Transverse colon (tissue), 4 donors: Measurements from ENCODE around the gene SLC16A3. TPM values are rescaled to one million over a fixed set of nuclear protein-coding genes. Genes with fewer than 3 reads are reported as not detected.
A peak's percentile ranks its signal among the peaks of the same experiment; 100 is the strongest.

Source experiments
- DNase-seq: peaks from one replicate; pipeline ENCODE4 v3.0.0-alpha.2; 2019
- H3K27ac ChIP-seq, 4 donors: fragments of 200-600 bp; sonication (generic); 2 replicates each; pipeline ENCODE4 v1.5.1; 2016 to 2018; ENCODE audit warnings: inconsistent platforms in 4 of 4
- H3K27me3 ChIP-seq: fragments of 200-600 bp; sonication (generic); 2 replicates; pipeline ENCODE4 v1.5.1; 2017; ENCODE audit warnings: inconsistent platforms
- H3K36me3 ChIP-seq, 4 donors: fragments of 200-600 bp; sonication (generic); 2 replicates each; pipeline ENCODE4 v1.5.1; 2017 to 2019; ENCODE audit warnings: inconsistent platforms in 4 of 4
- H3K4me1 ChIP-seq, 4 donors: fragments of 200-600 bp; sonication (generic); 2 replicates each; pipeline ENCODE4 v1.5.1; 2017 to 2020; ENCODE audit warnings: inconsistent platforms in 4 of 4
- H3K4me3 ChIP-seq, 4 donors: fragments of 200-600 bp; sonication (generic); 1 replicate in 1 of 4; 2 replicates in 3 of 4; pipeline versions ENCODE4 v1.5.1 to v1.6.1; 2017 to 2019; ENCODE audit warnings: inconsistent platforms in 4 of 4
- H3K9me3 ChIP-seq, 2 donors: fragments of 200-600 bp; sonication (generic); 2 replicates each; pipeline ENCODE4 v1.5.1; 2017 to 2019; ENCODE audit warnings: inconsistent platforms in 2 of 2
- CTCF ChIP-seq, 5 experiments: fragments of 200-600 bp in 3 of 5; fragments of 450-650 bp in 2 of 5; sonication (generic) in 3 of 5; IDR thresholded peaks; 1 replicate in 2 of 5; 2 replicates in 3 of 5; pipeline ENCODE4 v1.5.1; 2016 to 2017; ENCODE audit warnings: antibody characterized with exemption in 5 of 5, inconsistent platforms in 3 of 5, mild to moderate bottlenecking in 2 of 5, moderate library complexity in 1 of 5
- EP300 ChIP-seq: sonication (generic); formaldehyde crosslinking; IDR thresholded peaks from one replicate; pipeline ENCODE4 v1.6.1; 2017; ENCODE audit warnings: antibody characterized with exemption, low read depth
- POLR2A ChIP-seq: fragments of 450-650 bp; IDR thresholded peaks from one replicate; pipeline ENCODE4 v1.6.1; 2016; ENCODE audit warnings: antibody characterized with exemption, mild to moderate bottlenecking, moderate library complexity
- POLR2AphosphoS5 ChIP-seq, 3 donors: sonication (generic); formaldehyde crosslinking; IDR thresholded peaks; one replicate each; pipeline ENCODE4 v1.6.1; 2016; ENCODE audit warnings: antibody characterized with exemption in 3 of 3
- WGBS, 2 donors: methylation state at CpG; one replicate each; pipeline ENCODE4 v1.1.5; 2018; ENCODE audit warnings: low coverage in 1 of 2; 5-methylcytosine and 5-hydroxymethylcytosine counted together
- in situ Hi-C, 4 donors: fragments of 200-750 bp; cut with MboI; loops; one replicate each; pipeline versions ENCODE4 v1.15.0 to v1.15.1; 2017; ENCODE audit warnings: low sequenced_read_pairs in 3 of 4, low pct_ligation_motif_present in 1 of 4, low pct_unique_long_range_greater_than_20kb in 1 of 4
- intact Hi-C: fragments of 100-400 bp; cut with DNase I; formaldehyde crosslinking; loops from one replicate; pipeline ENCODE4 v1.15.1; 2023; ENCODE audit warnings: low total_unique reads
- total RNA-seq, 4 donors: library from RNA; depleted of rRNA; stranded (reverse); fragments of >200 nt; gene quantifications; one replicate each; pipeline ENCODE4 v1.1.0, GENCODE V29; 2016

Gene SLC16A3
- total RNA-seq, 4 donors from 2014 or later = 11.5 to 105 (median 48.9) TPM

GRCh38 chr17:82269138-82269881 is 40.5 kb downstream of the SLC16A3 start:
- Histone ChIP-seq H3K4me3 (no peak overlapping the region), H3K27me3 (no peaks in the 10 kb centered on the region), H3K36me3 (peaks cover 0 to 21% (median 6%) of the 10 kb centered on the region in 4 donors), H3K27ac (peak overlapping the region; percentile 96 to 100 (median 98)), H3K4me1 (peaks cover 51 to 75% (median 70%) of the 10 kb centered on the region in 4 donors), H3K9me3 (no peaks in the 10 kb centered on the region)
- peak; percentile 64 for DNase-seq
- intact Hi-C loops = no loop called here
- no peak for TF ChIP-seq EP300
- no peak for TF ChIP-seq POLR2A
- TF ChIP-seq POLR2AphosphoS5 (IDR thresholded peaks at IDR 0.05) = peak in 1 of 3 donors; percentile 30
- TF ChIP-seq CTCF (IDR thresholded peaks at IDR 0.05) = no peak
- in situ Hi-C loops = no loop called here
- WGBS, 2 donors = 55 to 60% methylated on average over 2 to 10 of the region's 10 CpGs

- Histone ChIP-seq H3K4me1 (peaks cover 56 to 82% (median 73%) of the 10 kb centered on the region in 4 donors), H3K36me3 (peaks cover 0 to 15% (median 3%) of the 10 kb centered on the region in 4 donors), H3K27me3 (no peaks in the 10 kb centered on the region), H3K4me3 (no peak overlapping the region), H3K9me3 (no peaks in the 10 kb centered on the region), H3K27ac (peak overlapping the region; percentile 96 to 100 (median 98))
- DNase-seq = no peak
- in situ Hi-C loops (no loop called here), intact Hi-C loops (no loop called here)
- TF ChIP-seq CTCF (IDR thresholded peaks at IDR 0.05) (no peak), POLR2A (no peak), EP300 (no peak), POLR2AphosphoS5 (IDR thresholded peaks at IDR 0.05) (no peak)
- 75 to 80% methylated on average over 1 to 13 of the region's 13 CpGs for whole genome bisulfite sequencing, 2 donors
These were observed 41.1 kb downstream of the SLC16A3 start for GRCh38 chr17:82269882-82270500.

GRCh38 chr17:82270651-82271050 is 41.8 kb downstream of the SLC16A3 start:
- Histone ChIP-seq H3K27me3 (no peaks in the 10 kb centered on the region), H3K4me3 (no peak overlapping the region), H3K36me3 (peaks cover 0 to 8% (median 0%) of the 10 kb centered on the region in 4 donors), H3K27ac (peak overlapping the region; percentile 96 to 100 (median 98)), H3K9me3 (no peaks in the 10 kb centered on the region), H3K4me1 (peaks cover 56 to 82% (median 73%) of the 10 kb centered on the region in 4 donors)
- 81 to 90% methylated on average over 6 to 12 of the region's 12 CpGs for WGBS, 2 donors
- in situ Hi-C loops (no loop called here), intact Hi-C loops (no loop called here)
- no peak for TF ChIP-seq POLR2A
- TF ChIP-seq CTCF (IDR thresholded peaks at IDR 0.05) = no peak
- TF ChIP-seq POLR2AphosphoS5 (IDR thresholded peaks at IDR 0.05) = no peak
- no peak for TF ChIP-seq EP300
- DNase-seq = no peak

GRCh38 chr17:82271401-82271800 is 42.6 kb downstream of the SLC16A3 start:
- WGBS, 2 donors = 84% methylated on average over 6 of the region's 6 CpGs; no CpG with 5 or more reads in 1 of the 2 donors
- TF ChIP-seq POLR2A = no peak
- no peak for TF ChIP-seq POLR2AphosphoS5 (IDR thresholded peaks at IDR 0.05)
- no peak for TF ChIP-seq EP300
- TF ChIP-seq CTCF (IDR thresholded peaks at IDR 0.05) = no peak
- no peak for DNase-seq
- Histone ChIP-seq H3K9me3 (no peaks in the 10 kb centered on the region), H3K4me3 (no peak overlapping the region), H3K36me3 (peaks cover 0 to 7% (median 0%) of the 10 kb centered on the region in 4 donors), H3K27me3 (no peaks in the 10 kb centered on the region), H3K4me1 (peaks cover 56 to 74% (median 68%) of the 10 kb centered on the region in 4 donors), H3K27ac (peak overlapping the region; percentile 96 to 100 (median 98))
- in situ Hi-C loops = no loop called here
- intact Hi-C loops = no loop called here
